Measurements from ENCODE around the gene RANBP17.
A peak's percentile ranks its signal among the peaks of the same experiment; 100 is the strongest.
"Not testable (repeated sequence)": the region's sequence is repeated elsewhere in the genome, so short reads cannot be mapped to it uniquely, and the experiment has no call there.

The RANBP17 gene

GRCh38 chr5:171157276-171157675 is 295.5 kb downstream of the RANBP17 start:
- no peak for DNase-seq (ENCODE audit: low spot score)

- DNase-seq (ENCODE audit: low spot score) = no peak
Observed at GRCh38 chr5:171157775-171158174, 296.0 kb downstream of the RANBP17 start.

GRCh38 chr5:171158581-171158980 is 296.8 kb downstream of the RANBP17 start:
- no peak for DNase-seq (ENCODE audit: low spot score)

GRCh38 chr5:171162165-171162564 is 300.3 kb downstream of the RANBP17 start:
- DNase-seq (ENCODE audit: low spot score) = no peak

- DNase-seq (ENCODE audit: low spot score) = no peak
Observed at GRCh38 chr5:171162596-171162995, 300.8 kb downstream of the RANBP17 start.

- no peak for DNase-seq (ENCODE audit: low spot score)
Observed at GRCh38 chr5:171166766-171167165, 304.9 kb downstream of the RANBP17 start.

GRCh38 chr5:171168171-171168570 is 306.4 kb downstream of the RANBP17 start:
- no peak for DNase-seq (ENCODE audit: low spot score)

GRCh38 chr5:171174960-171175359 is 313.1 kb downstream of the RANBP17 start:
- not testable (repeated sequence) for DNase-seq (ENCODE audit: low spot score)

GRCh38 chr5:171175746-171176145 is 313.9 kb downstream of the RANBP17 start:
- DNase-seq (ENCODE audit: low spot score) = no peak

- not testable (repeated sequence) for DNase-seq (ENCODE audit: low spot score)
Observed at GRCh38 chr5:171178190-171178589, 316.4 kb downstream of the RANBP17 start.

GRCh38 chr5:171188016-171188415 is 326.2 kb downstream of the RANBP17 start:
- no peak for DNase-seq (ENCODE audit: low spot score)

- no peak for DNase-seq (ENCODE audit: low spot score)
Observed at GRCh38 chr5:171189442-171189841, 327.6 kb downstream of the RANBP17 start.

GRCh38 chr5:171192111-171192510 is 330.3 kb downstream of the RANBP17 start:
- no peak for DNase-seq (ENCODE audit: low spot score)

GRCh38 chr5:171201310-171201709 is 339.5 kb downstream of the RANBP17 start:
- DNase-seq (ENCODE audit: low spot score) = no peak

GRCh38 chr5:171205375-171205774 is 343.6 kb downstream of the RANBP17 start:
- no peak for DNase-seq (ENCODE audit: low spot score)

GRCh38 chr5:171207256-171207847 is 345.5 kb downstream of the RANBP17 start:
- DNase-seq (ENCODE audit: low spot score) = peak; percentile 46

GRCh38 chr5:171221916-171222315 is 360.1 kb downstream of the RANBP17 start:
- DNase-seq (ENCODE audit: low spot score) = no peak

- no peak for DNase-seq (ENCODE audit: low spot score)
Observed at GRCh38 chr5:171223927-171224326, 362.1 kb downstream of the RANBP17 start.

- no peak for DNase-seq (ENCODE audit: low spot score)
Observed at GRCh38 chr5:171226096-171226754, 364.4 kb downstream of the RANBP17 start.

GRCh38 chr5:171226864-171227263 is 365.0 kb downstream of the RANBP17 start:
- no peak for DNase-seq (ENCODE audit: low spot score)

GRCh38 chr5:171236651-171237050 is 374.8 kb downstream of the RANBP17 start:
- DNase-seq (ENCODE audit: low spot score) = no peak

GRCh38 chr5:171242521-171242920 is 380.7 kb downstream of the RANBP17 start:
- DNase-seq (ENCODE audit: low spot score) = no peak

- DNase-seq (ENCODE audit: low spot score) = no peak
Observed at GRCh38 chr5:171246231-171246630, 384.4 kb downstream of the RANBP17 start.

- DNase-seq (ENCODE audit: low spot score) = no peak
Observed at GRCh38 chr5:171249460-171249859, 387.6 kb downstream of the RANBP17 start.
